Gastroesophageal sphincter (tissue), 3 donors: ENCODE data around the gene ITPK1.

Experiments used
- CTCF ChIP-seq, 4 experiments: fragments of 200-600 bp in 2 of 4; fragments of 450-650 bp in 2 of 4; sonication (generic) in 1 of 4; IDR thresholded peaks; one replicate each; pipeline ENCODE4 v1.5.1; 2017 to 2019; ENCODE audit warnings: antibody characterized with exemption in 4 of 4, mild to moderate bottlenecking in 2 of 4, moderate library complexity in 2 of 4
- EP300 ChIP-seq: sonication (generic); formaldehyde crosslinking; IDR thresholded peaks from one replicate; pipeline ENCODE4 v1.6.1; 2017; ENCODE audit warnings: antibody characterized with exemption, mild to moderate bottlenecking
- POLR2A ChIP-seq, 2 donors: fragments of 450-650 bp; IDR thresholded peaks; one replicate each; pipeline ENCODE4 v1.6.1; 2017; ENCODE audit warnings: antibody characterized with exemption in 2 of 2, mild to moderate bottlenecking in 2 of 2, moderate library complexity in 1 of 2

GRCh38 chr14:93075891-93076290 is 39.8 kb downstream of the ITPK1 start:
- TF ChIP-seq POLR2A (IDR thresholded peaks at IDR 0.05) (no peak), CTCF (IDR thresholded peaks at IDR 0.05) (no peak), EP300 (no peak)
